OCI-LY3 (cell line): ENCODE measurements around the gene ARHGEF4.

ENCODE experiments used
- H2AFZ ChIP-seq: fragments of 200-600, 300-600 bp; shearing (Covaris generic); 2 replicates; pipeline ENCODE4 v1.6.0; 2014; ENCODE audit warnings: antibody characterized with exemption, low read depth, low read length
- H3K27ac ChIP-seq: fragments of 200-600, 300-600 bp; sonication (generic); 2 replicates; pipeline ENCODE4 v1.5.1; 2014; ENCODE audit warnings: mild to moderate bottlenecking, low read length, moderate library complexity, mixed read lengths
- H3K27me3 ChIP-seq: fragments of 200-600, 300-600 bp; sonication (generic); 2 replicates; pipeline ENCODE4 v1.6.1; 2014; ENCODE audit warnings: low read depth, low read length, mixed read lengths
- H3K36me3 ChIP-seq: fragments of 200-600, 300-600 bp; sonication (generic); replicated peaks from 2 replicates; pipeline ENCODE3; 2014; ENCODE audit warnings: low read depth, low read length, mixed read lengths
- H3K4me1 ChIP-seq: fragments of 300-600, 200-600 bp; sonication (generic); 2 replicates; pipeline ENCODE4 v1.6.1; 2014; ENCODE audit warnings: low read length, mixed read lengths
- H3K4me2 ChIP-seq: fragments of 200-600, 300-600 bp; sonication (generic); 2 replicates; pipeline ENCODE4 v1.6.1; 2014; ENCODE audit warnings: low read length, mixed read lengths
- H3K4me3 ChIP-seq: fragments of 300-600, 200-600 bp; sonication (generic); 2 replicates; pipeline ENCODE4 v1.5.1; 2014; ENCODE audit warnings: antibody characterized with exemption, mild to moderate bottlenecking, low read length, moderate library complexity
- H3K79me2 ChIP-seq: fragments of 300-600, 200-600 bp; shearing (Covaris generic); 2 replicates; pipeline ENCODE4 v1.6.1; 2014; ENCODE audit warnings: mild to moderate bottlenecking, low read length, mixed read lengths
- H3K9ac ChIP-seq: fragments of 300-600, 200-600 bp; shearing (Covaris generic); 2 replicates; pipeline ENCODE4 v1.6.0; 2014; ENCODE audit warnings: mild to moderate bottlenecking, low read length, moderate library complexity
- H3K9me3 ChIP-seq: fragments of 200-600, 300-600 bp; shearing (Covaris generic); 2 replicates; pipeline ENCODE4 v1.6.1; 2014; ENCODE audit warnings: low read length, mixed read lengths; ENCODE audit not compliant: insufficient read depth
- H4K20me1 ChIP-seq: fragments of 200-600, 300-600 bp; sonication (generic); 2 replicates; pipeline ENCODE4 v1.6.1; 2016; ENCODE audit warnings: low read length, mixed read lengths; ENCODE audit not compliant: insufficient read depth
- CTCF ChIP-seq: fragments of 200-600, 300-600 bp; sonication (generic); IDR thresholded peaks from 2 replicates; pipeline ENCODE4 v1.5.1; 2014; ENCODE audit warnings: antibody characterized with exemption, low read length, low read depth
- EZH2phosphoT487 ChIP-seq: fragments of 200-600 bp; shearing (Covaris generic); IDR thresholded peaks from 2 replicates; pipeline ENCODE4 v1.6.1; 2018; ENCODE audit warnings: antibody characterized with exemption, mixed run types, low read depth

ARHGEF4 gene

GRCh38 chr2:130874512-130874911, 37.8 kb downstream of the ARHGEF4 start:
- Histone ChIP-seq H3K27me3 (no peaks in the 10 kb centered on the region), H3K79me2 (no peaks in the 10 kb centered on the region), H3K4me2 (no peak overlapping the region), H3K9me3 (no peaks in the 10 kb centered on the region), H3K9ac (no peak overlapping the region), H3K36me3 (no peaks in the 10 kb centered on the region), H3K4me3 (no peak overlapping the region), H2AFZ (no peak overlapping the region), H3K4me1 (peaks cover 9% of the 10 kb centered on the region), H4K20me1 (no peaks in the 10 kb centered on the region), H3K27ac (no peak overlapping the region)
- TF ChIP-seq CTCF (no peak), EZH2phosphoT487 (no peak)

GRCh38 chr2:130875935-130876334, 39.2 kb downstream of the ARHGEF4 start:
- no peaks in the 10 kb centered on the region for H3K79me2 ChIP-seq
- no peak overlapping the region for H2AFZ ChIP-seq
- H3K9me3 ChIP-seq = no peaks in the 10 kb centered on the region
- peaks cover 9% of the 10 kb centered on the region for H3K4me1 ChIP-seq
- H3K27ac ChIP-seq = no peak overlapping the region
- TF ChIP-seq CTCF (no peak), EZH2phosphoT487 (no peak)
- H3K36me3 ChIP-seq = no peaks in the 10 kb centered on the region
- no peak overlapping the region for H3K9ac ChIP-seq
- no peak overlapping the region for H3K4me2 ChIP-seq
- no peaks in the 10 kb centered on the region for H4K20me1 ChIP-seq
- H3K27me3 ChIP-seq = no peaks in the 10 kb centered on the region
- H3K4me3 ChIP-seq = no peak overlapping the region

GRCh38 chr2:130877258-130877657, 40.5 kb downstream of the ARHGEF4 start:
- no peak for TF ChIP-seq EZH2phosphoT487
- TF ChIP-seq CTCF = no peak
- Histone ChIP-seq H3K4me1 (peaks cover 9% of the 10 kb centered on the region), H3K4me2 (no peak overlapping the region), H3K9ac (no peak overlapping the region), H3K36me3 (no peaks in the 10 kb centered on the region), H2AFZ (no peak overlapping the region), H4K20me1 (no peaks in the 10 kb centered on the region), H3K4me3 (no peak overlapping the region), H3K27me3 (no peaks in the 10 kb centered on the region), H3K9me3 (no peaks in the 10 kb centered on the region), H3K79me2 (no peaks in the 10 kb centered on the region), H3K27ac (no peak overlapping the region)

GRCh38 chr2:130878316-130878715, 41.6 kb downstream of the ARHGEF4 start:
- no peak for TF ChIP-seq CTCF
- TF ChIP-seq EZH2phosphoT487 = no peak
- Histone ChIP-seq H3K27me3 (no peaks in the 10 kb centered on the region), H3K4me3 (no peak overlapping the region), H3K9me3 (no peaks in the 10 kb centered on the region), H3K4me2 (no peak overlapping the region), H4K20me1 (no peaks in the 10 kb centered on the region), H3K4me1 (peaks cover 9% of the 10 kb centered on the region), H3K36me3 (no peaks in the 10 kb centered on the region), H2AFZ (no peak overlapping the region), H3K79me2 (no peaks in the 10 kb centered on the region), H3K9ac (no peak overlapping the region), H3K27ac (no peak overlapping the region)
